Measurements from ENCODE around the gene USF3.
A peak's percentile ranks its signal among the peaks of the same experiment; 100 is the strongest.

The USF3 gene

DNA sequence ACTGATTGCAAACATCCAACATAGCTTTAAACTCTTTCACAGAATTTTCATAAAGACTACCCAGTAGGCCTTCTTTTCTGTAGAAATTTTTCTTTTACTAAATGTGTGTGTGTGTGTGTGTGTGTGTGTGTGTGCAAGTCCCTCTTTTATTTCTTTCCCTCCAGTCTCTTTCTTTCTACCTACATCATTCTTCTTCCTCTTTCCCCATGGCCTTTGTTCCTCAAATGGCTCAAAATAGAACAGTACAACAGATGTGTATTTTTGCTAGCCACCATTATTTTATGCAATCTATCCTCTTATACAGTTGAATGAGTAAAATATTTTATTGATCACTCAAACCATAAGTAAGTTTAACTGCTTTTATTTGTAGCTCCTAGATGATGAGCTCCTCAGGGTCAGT, 76.4 kb downstream of the USF3 start:
- Histone ChIP-seq H3K27ac (peak overlapping the region; percentile 56), H3K9me3 (no peaks in the 10 kb centered on the region), H3K27me3 (no peaks in the 10 kb centered on the region), H3K4me3 (ENCODE audit: low read depth in 1 of 2, low read length in 1 of 2) (no peak overlapping the region), H3K4me1 (ENCODE audit: control insufficient read depth in 1 of 2, insufficient read depth in 1 of 2, low read depth in 1 of 2, low read length in 1 of 2) (peaks cover 26 to 28% of the 10 kb centered on the region in 2 experiments), H3K36me3 (no peaks in the 10 kb centered on the region)
- TF ChIP-seq CTCF (IDR thresholded peaks at IDR 0.05): no peak

DNA sequence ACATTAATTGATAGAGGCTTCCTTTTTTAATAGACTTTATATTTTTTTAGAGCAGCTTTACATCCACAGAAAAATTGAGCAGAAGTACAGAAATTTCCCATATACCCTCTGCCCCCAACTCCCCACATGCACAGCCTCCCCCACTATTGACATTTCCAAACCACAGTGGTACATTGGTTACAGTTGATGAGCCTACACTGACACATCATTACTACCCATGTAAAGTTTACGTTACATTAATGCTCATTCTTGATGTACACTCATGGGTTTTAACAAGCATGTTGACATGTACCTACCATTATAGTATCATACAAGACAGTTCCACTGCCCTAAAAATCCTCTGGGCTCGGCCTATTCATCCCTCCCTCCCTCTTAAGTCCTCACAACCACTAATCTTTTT, 78.7 kb downstream of the USF3 start:
- H3K4me3 ChIP-seq (ENCODE audit: low read depth in 1 of 2, low read length in 1 of 2): no peak overlapping the region
- no peaks in the 10 kb centered on the region for H3K36me3 ChIP-seq
- H3K4me1 ChIP-seq (ENCODE audit: control insufficient read depth in 1 of 2, insufficient read depth in 1 of 2, low read depth in 1 of 2, low read length in 1 of 2): peaks cover 48 to 50% of the 10 kb centered on the region in 2 experiments
- no peaks in the 10 kb centered on the region for H3K27me3 ChIP-seq
- no peak overlapping the region for H3K27ac ChIP-seq
- TF ChIP-seq CTCF (IDR thresholded peaks at IDR 0.05): no peak
- no peaks in the 10 kb centered on the region for H3K9me3 ChIP-seq

- H3K9me3 ChIP-seq: no peaks in the 10 kb centered on the region
- no peak overlapping the region for H3K4me3 ChIP-seq (ENCODE audit: low read depth in 1 of 2, low read length in 1 of 2)
- H3K36me3 ChIP-seq: no peaks in the 10 kb centered on the region
- peaks cover 44 to 54% of the 10 kb centered on the region in 2 experiments for H3K4me1 ChIP-seq (ENCODE audit: control insufficient read depth in 1 of 2, insufficient read depth in 1 of 2, low read depth in 1 of 2, low read length in 1 of 2)
- no peak overlapping the region for H3K27ac ChIP-seq
- no peaks in the 10 kb centered on the region for H3K27me3 ChIP-seq
- TF ChIP-seq CTCF (IDR thresholded peaks at IDR 0.05): no peak
Measured at GRCh38 chr3:113615976-113616375, 80.5 kb downstream of the USF3 start.

GRCh38 chr3:113614402-113614801, 82.0 kb downstream of the USF3 start:
- Histone ChIP-seq H3K4me1 (ENCODE audit: control insufficient read depth in 1 of 2, insufficient read depth in 1 of 2, low read depth in 1 of 2, low read length in 1 of 2) (peaks cover 30 to 38% of the 10 kb centered on the region in 2 experiments), H3K9me3 (no peaks in the 10 kb centered on the region), H3K36me3 (no peaks in the 10 kb centered on the region), H3K4me3 (ENCODE audit: low read depth in 1 of 2, low read length in 1 of 2) (peak overlapping the region; percentile 6 to 22), H3K27ac (peak overlapping the region; percentile 75), H3K27me3 (no peaks in the 10 kb centered on the region)
- TF ChIP-seq CTCF (IDR thresholded peaks at IDR 0.05): no peak

GRCh38 chr3:113607219-113607596, 89.2 kb downstream of the USF3 start:
- H3K4me3 ChIP-seq (ENCODE audit: low read depth in 1 of 2, low read length in 1 of 2): peak overlapping the region in 1 of 2 experiments; percentile 6
- TF ChIP-seq CTCF (IDR thresholded peaks at IDR 0.05): no peak
- H3K4me1 ChIP-seq (ENCODE audit: control insufficient read depth in 1 of 2, insufficient read depth in 1 of 2, low read depth in 1 of 2, low read length in 1 of 2): peaks cover 26 to 38% of the 10 kb centered on the region in 2 experiments
- no peaks in the 10 kb centered on the region for H3K36me3 ChIP-seq
- H3K27me3 ChIP-seq: no peaks in the 10 kb centered on the region
- H3K27ac ChIP-seq: peak overlapping the region; percentile 70
- no peaks in the 10 kb centered on the region for H3K9me3 ChIP-seq
